Mesodermal cell (in vitro differentiated cells): ENCODE data around the gene FBXW2.

Experiments used
- H3K27ac ChIP-seq: 2 replicates; pipeline ENCODE4 v1.7.0; 2013; ENCODE audit warnings: mild to moderate bottlenecking, low read depth, low read length, moderate library complexity; ENCODE audit not compliant: severe bottlenecking
- H3K36me3 ChIP-seq: 2 replicates; pipeline ENCODE4 v1.7.1; 2013; ENCODE audit warnings: mild to moderate bottlenecking, low read length, moderate library complexity; ENCODE audit not compliant: control insufficient read depth, insufficient read depth
- H3K4me1 ChIP-seq: one replicate; pipeline ENCODE4 v1.7.1; 2013; ENCODE audit warnings: mild to moderate bottlenecking, low read length; ENCODE audit not compliant: insufficient read depth, control insufficient read depth, poor library complexity, severe bottlenecking
- H3K4me3 ChIP-seq: 2 replicates; pipeline ENCODE4 v1.7.0; 2013; ENCODE audit warnings: low read length, control low read depth, mild to moderate bottlenecking; ENCODE audit not compliant: insufficient read depth, poor library complexity, severe bottlenecking; ENCODE audit errors: extremely low read depth
- H3K9me3 ChIP-seq: 2 replicates; pipeline ENCODE4 v1.7.1; 2013; ENCODE audit warnings: mild to moderate bottlenecking, low read length, moderate library complexity; ENCODE audit not compliant: control insufficient read depth
- WGBS, 2 experiments: methylation state at CpG; one replicate each; pipeline ENCODE4 v1.1.5; 2013; ENCODE audit warnings: missing lambda C conversion rate in 2 of 2; ENCODE audit not compliant: insufficient coverage in 2 of 2; 5-methylcytosine and 5-hydroxymethylcytosine counted together

FBXW2 gene

DNA sequence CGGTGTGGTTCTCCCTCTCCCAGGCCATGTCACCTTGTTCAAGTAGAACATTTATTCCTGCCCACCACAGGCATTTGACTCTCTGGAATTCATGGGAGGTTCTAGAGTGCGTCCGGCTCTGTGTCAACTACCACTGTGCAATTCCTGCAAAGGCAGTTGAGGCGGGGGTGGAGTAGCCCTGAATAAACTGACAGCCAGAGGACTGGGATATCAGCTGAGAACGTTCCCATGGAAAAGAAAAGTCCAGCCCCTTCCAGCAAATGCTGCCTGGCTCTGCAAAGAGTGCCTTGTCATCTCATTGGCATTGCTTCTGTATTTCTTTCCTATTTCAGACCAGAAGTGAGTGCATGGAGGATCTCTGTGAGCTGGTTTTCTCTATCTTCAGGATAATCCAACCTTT, 60.0 kb downstream of the FBXW2 start:
- 75 to 92% methylated on average over 2 to 4 of the region's 5 CpGs for WGBS, 2 experiments
- H3K36me3 ChIP-seq, result no peaks in the 10 kb centered on the region
- H3K27ac ChIP-seq, result no peak overlapping the region
- H3K4me3 ChIP-seq, result no peak overlapping the region
- no peaks in the 10 kb centered on the region for H3K9me3 ChIP-seq
- H3K4me1 ChIP-seq, result peaks cover 9% of the 10 kb centered on the region

DNA sequence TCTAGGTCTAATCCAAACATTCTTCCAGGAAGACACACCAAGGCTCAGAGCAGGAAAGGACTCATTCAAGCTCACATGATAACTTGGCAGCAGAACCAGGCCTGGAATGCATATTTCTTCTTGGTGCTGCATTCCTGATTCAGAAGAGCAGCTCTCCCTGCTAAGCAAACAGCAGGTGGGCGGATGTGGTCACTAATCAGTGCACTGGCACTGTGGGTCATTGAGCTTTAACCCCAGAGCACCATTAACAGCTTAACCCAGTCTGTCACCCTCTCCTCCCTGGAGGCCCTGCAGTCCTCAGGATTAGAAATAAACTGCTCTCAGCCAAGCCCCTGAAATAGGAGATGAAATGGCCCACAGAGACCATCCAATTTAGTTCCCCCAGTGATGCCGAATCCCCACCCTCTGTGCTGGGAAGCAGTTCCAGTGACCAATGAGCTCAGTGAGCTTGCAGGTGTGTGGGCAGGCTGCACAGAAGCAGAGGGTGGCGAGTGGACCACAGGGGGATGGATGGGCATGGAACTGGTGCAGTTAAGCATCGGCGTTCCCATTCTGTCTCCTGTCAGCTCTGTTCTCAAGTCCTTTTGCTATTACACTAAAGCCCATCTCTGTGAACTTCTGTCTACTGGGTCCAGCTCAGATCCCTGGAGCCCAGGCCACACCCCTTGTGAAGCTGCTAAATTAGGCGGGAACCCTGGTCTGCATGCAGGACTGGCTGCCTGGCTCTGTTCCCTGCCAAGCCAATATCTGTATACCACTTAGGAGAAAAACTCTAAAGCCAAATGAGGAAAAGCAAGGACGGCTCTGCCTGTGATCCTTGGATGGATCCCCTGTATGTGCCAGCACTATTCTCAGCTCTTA, 62.3 kb downstream of the FBXW2 start:
- no peaks in the 10 kb centered on the region for H3K36me3 ChIP-seq
- no peak overlapping the region for H3K27ac ChIP-seq
- H3K4me1 ChIP-seq, result peaks cover 9% of the 10 kb centered on the region
- H3K9me3 ChIP-seq, result no peaks in the 10 kb centered on the region
- H3K4me3 ChIP-seq, result no peak overlapping the region
- 80 to 87% methylated on average over 5 to 7 of the region's 7 CpGs for WGBS, 2 experiments

DNA sequence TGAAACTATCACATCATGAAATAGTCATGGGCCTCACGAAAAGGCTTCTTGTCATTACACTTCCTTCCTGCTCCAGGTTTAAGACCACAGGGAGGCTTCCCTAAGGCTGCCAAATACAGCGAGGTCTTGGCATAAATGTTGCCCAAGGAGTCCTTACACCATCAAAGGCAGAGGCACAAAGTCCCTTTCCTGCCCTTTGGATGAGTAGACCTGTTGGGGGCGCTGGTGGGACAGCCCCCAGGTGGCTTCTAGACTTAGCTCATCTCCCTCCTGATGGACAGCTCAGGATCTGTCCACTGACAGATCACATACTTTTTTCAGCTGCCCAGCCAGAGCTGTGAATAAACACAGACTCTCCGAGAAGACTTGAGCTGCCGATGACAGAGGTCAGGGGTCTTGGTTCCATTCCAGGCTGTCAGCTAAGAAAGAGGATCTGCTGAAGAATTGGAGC, 63.4 kb downstream of the FBXW2 start:
- H3K4me3 ChIP-seq, result no peak overlapping the region
- H3K4me1 ChIP-seq, result peaks cover 9% of the 10 kb centered on the region
- H3K36me3 ChIP-seq, result no peaks in the 10 kb centered on the region
- H3K27ac ChIP-seq, result no peak overlapping the region
- 76 to 79% methylated on average over 5 of the region's 5 CpGs for WGBS, 2 experiments
- H3K9me3 ChIP-seq, result no peaks in the 10 kb centered on the region

DNA sequence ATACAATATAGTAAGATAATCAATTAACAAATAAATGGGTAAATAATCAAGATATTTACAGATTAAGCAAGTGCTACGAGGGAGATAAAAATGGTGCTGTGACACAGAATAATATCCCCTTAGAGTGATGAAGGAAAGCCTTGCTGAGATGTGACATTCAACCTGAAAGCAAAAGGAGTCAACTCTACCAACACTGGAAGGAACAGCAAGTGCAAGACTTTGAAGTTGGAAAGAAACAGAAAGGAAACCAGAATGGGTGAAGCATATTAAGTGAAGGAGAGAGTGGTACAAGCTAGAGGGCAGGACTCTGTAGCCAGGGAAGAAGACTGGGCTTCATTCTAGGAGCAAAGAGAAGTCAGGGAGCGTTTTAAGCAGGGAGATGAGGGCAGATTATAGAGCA, 66.7 kb downstream of the FBXW2 start:
- Histone ChIP-seq H3K36me3 (no peaks in the 10 kb centered on the region), H3K4me3 (no peak overlapping the region), H3K27ac (no peak overlapping the region), H3K9me3 (no peaks in the 10 kb centered on the region), H3K4me1 (peaks cover 7% of the 10 kb centered on the region)
- 82 to 90% methylated on average over 1 of the region's 2 CpGs for WGBS, 2 experiments

DNA sequence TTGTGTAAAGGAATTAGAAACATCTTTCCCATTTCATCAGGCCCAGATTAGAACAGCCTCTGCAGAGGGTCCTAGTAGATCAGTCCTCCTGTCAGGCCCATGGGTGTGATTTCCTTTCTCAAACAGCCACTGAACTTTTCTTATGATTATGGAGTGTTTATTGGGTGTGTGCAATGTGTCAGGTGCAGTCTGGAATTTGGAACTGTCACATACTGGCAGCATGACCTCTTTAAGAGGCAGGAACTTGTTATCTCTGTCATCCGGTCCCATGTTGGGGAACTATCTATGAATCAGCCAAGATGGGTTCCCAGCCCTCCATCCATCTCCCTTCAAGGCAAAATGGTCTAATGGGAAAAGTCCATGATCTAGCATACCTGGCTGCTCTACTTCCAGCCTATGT, 67.3 kb downstream of the FBXW2 start:
- Histone ChIP-seq H3K27ac (no peak overlapping the region), H3K4me1 (peaks cover 7% of the 10 kb centered on the region), H3K9me3 (no peaks in the 10 kb centered on the region), H3K4me3 (no peak overlapping the region), H3K36me3 (no peaks in the 10 kb centered on the region)
- 86 to 90% methylated on average over 1 of the region's 1 CpG for WGBS, 2 experiments

DNA sequence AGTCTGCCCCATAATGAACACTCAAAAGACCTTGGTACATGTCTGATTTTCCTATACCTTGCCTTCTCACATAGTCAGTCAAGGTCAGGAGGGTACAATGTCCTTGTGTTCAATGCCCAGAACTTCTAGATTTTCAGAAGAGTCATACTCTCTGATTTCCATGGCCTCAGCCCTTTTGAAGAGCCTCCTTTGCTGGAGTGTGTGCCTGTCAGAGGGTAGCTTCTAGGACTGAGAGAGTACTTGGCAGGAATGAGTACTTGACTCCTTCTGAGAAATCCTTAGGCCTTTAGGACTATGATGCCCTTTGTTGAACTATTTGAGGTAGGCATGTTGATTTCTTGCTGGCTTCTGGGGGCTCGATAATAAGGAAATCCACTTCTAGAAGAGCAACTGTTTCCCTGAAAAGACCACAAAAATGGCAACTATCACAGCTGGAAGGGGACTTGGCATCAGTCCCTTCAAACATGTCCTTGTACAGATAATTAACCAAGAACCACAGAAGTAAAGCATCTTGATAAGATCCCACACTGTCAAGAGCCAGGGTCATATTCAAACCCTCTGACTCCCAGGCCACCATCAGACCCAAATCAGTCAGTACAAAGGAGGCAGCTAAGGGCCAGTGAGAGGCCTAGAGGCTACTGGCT, 68.3 kb downstream of the FBXW2 start:
- no peaks in the 10 kb centered on the region for H3K9me3 ChIP-seq
- no peak overlapping the region for H3K27ac ChIP-seq
- H3K36me3 ChIP-seq, result no peaks in the 10 kb centered on the region
- 83 to 100% methylated on average over 1 of the region's 1 CpG for WGBS, 2 experiments
- no peak overlapping the region for H3K4me3 ChIP-seq
- peaks cover 4% of the 10 kb centered on the region for H3K4me1 ChIP-seq

DNA sequence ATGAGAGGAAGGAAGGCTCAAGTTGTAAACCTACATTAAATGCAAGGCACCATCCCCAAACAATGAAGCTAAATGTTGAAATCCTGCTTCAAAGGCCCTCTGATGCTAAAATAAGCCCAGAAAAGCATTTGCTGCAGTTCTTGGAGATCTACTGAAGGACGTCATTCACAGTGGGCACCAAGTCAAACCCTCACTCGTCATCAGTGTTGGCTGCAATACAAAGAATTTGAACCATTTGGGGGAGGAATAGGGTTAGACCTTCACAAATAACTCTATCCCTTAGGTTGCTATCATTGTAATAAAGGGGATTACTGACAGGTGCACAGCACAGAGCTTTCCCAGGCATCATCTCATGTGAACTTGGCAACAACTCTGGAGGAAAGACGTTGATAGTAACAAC, 69.7 kb downstream of the FBXW2 start:
- no peak overlapping the region for H3K27ac ChIP-seq
- WGBS, 2 experiments, result 80 to 90% methylated on average over 1 to 2 of the region's 3 CpGs
- H3K9me3 ChIP-seq, result no peaks in the 10 kb centered on the region

DNA sequence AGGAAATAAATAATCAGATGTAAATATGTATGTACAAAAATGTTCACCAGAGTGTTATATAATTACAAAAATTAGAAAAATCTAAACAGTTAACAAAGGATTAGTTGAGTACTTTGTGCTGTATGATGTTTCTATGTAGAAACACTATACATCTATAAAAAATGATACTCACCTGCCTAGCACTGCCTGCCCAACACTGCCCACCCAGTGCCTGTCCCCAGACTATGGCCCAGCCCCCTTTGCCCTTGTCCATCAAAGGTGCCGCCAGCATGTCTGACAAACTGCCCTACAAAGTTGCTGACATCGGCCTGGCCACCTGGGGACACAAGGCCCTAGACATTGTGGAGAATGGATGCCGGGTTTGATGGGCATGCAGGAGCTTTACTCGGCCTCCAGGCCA, 72.8 kb downstream of the FBXW2 start:
- no peak overlapping the region for H3K4me3 ChIP-seq
- WGBS, 2 experiments, result 79 to 93% methylated on average over 3 to 4 of the region's 4 CpGs

More for the DNA sequence above, 69.7 kb downstream of the FBXW2 start:
- H3K4me3 ChIP-seq, result no peak overlapping the region
- H3K4me1 ChIP-seq, result no peaks in the 10 kb centered on the region
- H3K36me3 ChIP-seq, result no peaks in the 10 kb centered on the region

DNA sequence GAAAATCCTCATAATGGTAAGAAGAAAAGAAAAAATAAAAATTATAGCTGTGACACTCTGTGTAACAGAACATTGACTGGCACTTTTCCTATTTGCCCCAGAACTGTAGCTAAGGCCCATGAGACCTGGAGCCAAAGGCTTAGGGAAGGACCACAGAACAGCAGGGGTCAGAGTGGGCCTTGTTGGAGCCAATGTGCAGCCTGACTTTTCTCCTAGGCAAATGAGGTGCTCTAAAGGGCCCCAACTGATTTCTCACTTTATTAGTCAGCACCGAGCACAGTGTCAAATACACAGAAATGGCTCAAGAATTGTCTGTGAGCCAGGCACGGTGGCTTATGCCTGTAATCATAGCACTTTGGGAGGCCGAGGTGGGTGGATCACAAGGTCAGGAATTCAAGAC, 74.9 kb downstream of the FBXW2 start:
- Histone ChIP-seq H3K4me1 (peaks cover 7% of the 10 kb centered on the region), H3K27ac (no peak overlapping the region), H3K4me3 (no peak overlapping the region), H3K36me3 (no peaks in the 10 kb centered on the region), H3K9me3 (no peaks in the 10 kb centered on the region)
- 92 to 94% methylated on average over 2 of the region's 3 CpGs for WGBS, 2 experiments

More for the DNA sequence above, 72.8 kb downstream of the FBXW2 start:
- Histone ChIP-seq H3K27ac (no peak overlapping the region), H3K9me3 (no peaks in the 10 kb centered on the region), H3K4me1 (peaks cover 1% of the 10 kb centered on the region), H3K36me3 (no peaks in the 10 kb centered on the region)

DNA sequence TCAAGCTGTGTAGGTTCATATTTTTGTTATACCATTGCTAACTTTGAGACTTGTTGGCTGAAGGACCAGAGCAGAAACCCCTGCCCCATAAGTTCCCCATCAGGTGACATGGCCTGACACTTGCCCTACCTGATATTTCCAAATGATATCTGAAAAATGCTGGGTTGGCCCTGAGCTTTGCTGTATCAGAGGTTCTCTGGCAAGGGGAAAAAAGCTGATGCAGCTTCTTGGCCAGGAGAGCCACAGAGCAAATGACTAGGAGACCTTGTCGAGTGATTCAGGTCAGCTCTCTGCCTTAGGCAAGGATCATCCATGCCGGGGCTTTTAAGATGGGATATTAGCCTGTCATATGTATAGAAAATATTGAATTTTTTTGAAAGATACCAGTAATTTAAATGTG, 76.0 kb downstream of the FBXW2 start:
- H3K4me3 ChIP-seq, result no peak overlapping the region
- H3K4me1 ChIP-seq, result peaks cover 7% of the 10 kb centered on the region
- 100% methylated on average over 1 of the region's 2 CpGs for WGBS, 2 experiments
- H3K36me3 ChIP-seq, result no peaks in the 10 kb centered on the region
- H3K27ac ChIP-seq, result no peak overlapping the region
- H3K9me3 ChIP-seq, result no peaks in the 10 kb centered on the region

DNA sequence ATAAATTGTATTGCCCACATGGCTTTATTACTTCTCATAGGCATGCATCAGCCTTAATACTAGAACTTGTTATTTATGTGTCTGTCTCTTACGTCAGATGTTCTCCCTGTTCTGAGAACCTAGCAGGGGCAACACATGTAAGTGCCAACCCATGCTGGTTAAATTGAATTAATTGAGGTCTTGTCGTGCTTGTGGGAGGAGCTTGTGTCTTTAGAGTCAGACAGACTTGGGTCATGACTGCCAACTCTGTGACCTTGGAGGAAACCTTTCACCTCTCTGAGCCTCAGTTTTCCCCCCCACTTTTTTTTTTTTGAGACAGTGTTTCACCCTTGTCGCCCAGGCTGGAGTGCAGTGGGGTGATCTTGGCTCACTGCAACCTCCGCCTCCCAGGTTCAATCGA, 76.7 kb downstream of the FBXW2 start:
- Histone ChIP-seq H3K4me1 (peaks cover 7% of the 10 kb centered on the region), H3K27ac (no peak overlapping the region), H3K4me3 (no peak overlapping the region), H3K9me3 (no peaks in the 10 kb centered on the region), H3K36me3 (no peaks in the 10 kb centered on the region)
- WGBS, 2 experiments, result 81 to 88% methylated on average over 3 to 4 of the region's 5 CpGs
